ENCODE data around the gene C2.
"Not testable (repeated sequence)": the region's sequence is repeated elsewhere in the genome, so short reads cannot be mapped to it uniquely, and the experiment has no call there.

The C2 gene

GRCh38 chr6:31907158-31907813, 20.2 kb upstream of the C2 start:
- CTCF ChIA-PET: no interaction called here

GRCh38 chr6:31908255-31908654, 19.3 kb upstream of the C2 start:
- DNase-seq (ENCODE audit: low spot score); CTCF ChIA-PET; H3K27ac ChIP-seq: not testable (repeated sequence)
- POLR2A ChIA-PET (ENCODE audit: low non-redundant PET): interaction anchor here (0.7 kb wide), 2 partner anchors 38 to 343 kb away, joined by 4 to 8 read pairs; partner anchors contain the start of gene CFB

More at GRCh38 chr6:31907158-31907813, 20.2 kb upstream of the C2 start:
- no peak for DNase-seq (ENCODE audit: low spot score)
- no peak for TF ChIP-seq CTCF (conservative IDR thresholded peaks at IDR 0.05; ENCODE audit: low read depth)
- POLR2A ChIA-PET (ENCODE audit: low non-redundant PET): interaction anchor here (0.6 to 0.7 kb wide), 2 partner anchors 39 to 43 kb away, joined by 6 to 8 read pairs; partner anchors contain the start of gene CFB
- no peak overlapping the region for H3K27ac ChIP-seq

GRCh38 chr6:31908791-31909190, 18.7 kb upstream of the C2 start:
- no peak overlapping the region for H3K27ac ChIP-seq
- CTCF ChIA-PET: no interaction called here
- no peak for DNase-seq (ENCODE audit: low spot score)
- no peak for TF ChIP-seq CTCF (conservative IDR thresholded peaks at IDR 0.05; ENCODE audit: low read depth)
- POLR2A ChIA-PET (ENCODE audit: low non-redundant PET): interaction anchor here (0.7 kb wide), 1 partner anchor 344 kb away, joined by 4 read pairs; no protein-coding TSS in a partner anchor

GRCh38 chr6:31909298-31909697, 18.2 kb upstream of the C2 start:
- DNase-seq (ENCODE audit: low spot score); H3K27ac ChIP-seq; POLR2A ChIA-PET (ENCODE audit: low non-redundant PET): not testable (repeated sequence)
- CTCF ChIA-PET: interaction anchor here (0.6 to 0.7 kb wide), 2 partner anchors 139 to 963 kb away, joined by 3 to 9 read pairs; no protein-coding TSS in a partner anchor

- ChIA-PET CTCF (no interaction called here), POLR2A (ENCODE audit: low non-redundant PET) (interaction anchor here (0.6 to 0.9 kb wide), 2 partner anchors 194 to 1663 kb away, joined by 4 read pairs; no protein-coding TSS in a partner anchor)
- no peak for TF ChIP-seq CTCF (conservative IDR thresholded peaks at IDR 0.05; ENCODE audit: low read depth)
- no peak for DNase-seq (ENCODE audit: low spot score)
- H3K27ac ChIP-seq: peak overlapping the region; percentile 77
Observed at GRCh38 chr6:31911826-31912585, 15.5 kb upstream of the C2 start.

- ChIA-PET POLR2A (ENCODE audit: low non-redundant PET) (no interaction called here), CTCF (interaction anchor here (0.7 kb wide), 1 partner anchor 198 kb away, joined by 3 read pairs; no protein-coding TSS in a partner anchor)
- DNase-seq (ENCODE audit: low spot score): no peak
- no peak for TF ChIP-seq CTCF (conservative IDR thresholded peaks at IDR 0.05; ENCODE audit: low read depth)
- no peak overlapping the region for H3K27ac ChIP-seq
Observed at GRCh38 chr6:31915351-31915750, 12.2 kb upstream of the C2 start.

GRCh38 chr6:31915756-31916155, 11.8 kb upstream of the C2 start:
- POLR2A ChIA-PET (ENCODE audit: low non-redundant PET): no interaction called here
- H3K27ac ChIP-seq: no peak overlapping the region

More at GRCh38 chr6:31915756-31916155, 11.8 kb upstream of the C2 start:
- CTCF ChIA-PET: interaction anchor here (0.7 kb wide), 1 partner anchor 199 kb away, joined by 3 read pairs; no protein-coding TSS in a partner anchor
- TF ChIP-seq CTCF (conservative IDR thresholded peaks at IDR 0.05; ENCODE audit: low read depth): no peak
- DNase-seq (ENCODE audit: low spot score): no peak

All from RWPE1 (cell line).